ENCODE data around the gene SLC7A7.
"Not testable (repeated sequence)": the region's sequence is repeated elsewhere in the genome, so short reads cannot be mapped to it uniquely, and the experiment has no call there.

The SLC7A7 gene

DNA sequence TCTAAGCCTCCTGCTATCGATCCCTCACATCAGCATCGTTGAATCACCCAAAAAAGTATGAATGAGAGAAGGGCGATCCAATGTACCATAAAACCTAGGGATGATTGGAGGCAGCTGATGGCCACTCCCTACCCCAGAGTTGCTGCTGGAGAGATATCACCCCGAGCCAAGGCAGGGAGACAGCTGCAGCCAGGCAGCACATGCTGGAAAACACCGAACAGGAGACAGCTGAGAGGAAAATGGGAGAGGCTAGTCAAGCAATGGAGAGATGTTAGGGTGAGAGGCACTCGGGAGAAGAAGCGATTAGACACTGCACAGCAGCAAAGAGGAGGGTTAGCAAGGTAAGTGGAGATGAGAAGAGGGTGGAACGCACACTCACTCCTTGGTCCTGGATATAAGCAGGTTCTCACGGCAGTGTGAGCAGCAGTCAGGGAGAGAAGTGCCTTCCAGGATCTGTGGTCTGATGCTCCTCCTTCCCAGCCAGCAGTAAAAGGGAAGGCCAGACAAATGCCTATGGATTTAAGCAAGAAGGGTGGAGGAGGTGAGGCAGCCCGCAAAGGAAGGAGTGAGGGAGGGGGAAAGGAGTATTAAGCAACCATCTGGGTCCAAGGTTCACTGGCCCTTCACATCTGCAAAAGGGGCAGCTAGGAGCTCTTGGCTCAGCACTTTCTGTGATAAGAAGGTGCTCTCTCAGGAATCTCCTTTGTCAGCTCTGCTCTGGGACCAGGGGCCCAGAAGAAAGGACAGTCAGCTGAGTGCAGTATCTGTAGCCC is at the start of gene SLC7A7:
Gene SLC7A7 (minus strand): TSS at position 495 of the 773 bp plus-strand sequence. CDS start 2,037 bp downstream, outside the sequence.
- no peak for DNase-seq

DNA sequence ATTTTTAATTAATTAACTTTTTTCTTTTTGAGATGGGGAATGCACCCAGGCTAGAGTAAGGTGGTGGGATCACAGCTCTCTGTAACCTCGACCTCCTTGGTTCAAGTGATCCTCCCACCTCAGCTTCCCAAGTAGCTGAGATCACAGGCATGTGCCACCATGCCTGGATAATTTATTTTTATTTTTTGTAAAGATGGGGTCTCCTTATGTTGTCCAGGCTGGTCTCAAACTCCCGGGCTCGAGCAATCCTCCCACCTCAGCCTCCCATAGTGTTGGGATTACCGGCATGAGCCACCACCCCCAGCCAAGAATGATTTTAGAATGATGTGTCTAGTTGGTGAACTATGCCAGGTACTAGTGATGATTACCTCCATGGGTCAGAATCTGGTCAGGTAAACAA is 49.7 kb upstream of the SLC7A7 start:
- DNase-seq = no peak

DNA sequence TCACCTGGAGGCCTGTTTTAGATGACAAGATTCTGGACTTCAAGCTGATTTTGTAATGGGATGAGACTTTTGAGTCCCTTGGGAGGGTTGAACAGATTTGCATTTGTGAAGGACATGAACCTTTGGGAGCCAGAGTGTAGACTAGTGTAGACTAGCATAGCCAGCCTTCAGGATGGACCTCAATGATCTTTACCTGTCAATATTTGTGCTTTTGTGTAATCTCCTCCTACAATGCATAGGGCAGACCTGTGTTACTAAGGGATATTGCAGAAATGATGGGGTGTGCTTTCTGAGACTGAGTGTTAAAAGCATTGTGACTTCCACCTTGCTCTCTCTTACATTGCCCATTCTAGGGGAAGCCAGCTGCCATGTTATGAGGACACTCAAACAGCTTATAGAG is 46.4 kb upstream of the SLC7A7 start:
- DNase-seq = no peak

DNA sequence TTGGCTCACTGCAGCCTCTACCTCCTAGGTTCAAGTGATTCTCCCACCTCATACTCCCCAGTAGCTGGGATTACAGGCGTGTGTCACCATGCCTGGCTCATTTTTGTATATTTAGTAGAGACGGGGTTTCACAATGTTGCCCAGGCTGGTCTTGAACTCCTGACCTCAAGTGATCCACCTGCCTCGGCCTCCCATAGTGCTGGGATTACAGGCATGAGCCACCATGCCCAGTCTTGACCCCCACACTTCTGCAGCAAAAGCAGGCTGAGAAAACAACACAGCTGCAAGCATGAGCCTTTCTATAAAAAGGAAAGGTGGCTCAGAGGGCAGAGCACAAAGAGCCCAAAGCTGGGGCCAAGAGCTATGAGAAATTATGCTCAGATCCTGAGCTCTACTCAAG is 45.1 kb upstream of the SLC7A7 start:
- DNase-seq = not testable (repeated sequence)

DNA sequence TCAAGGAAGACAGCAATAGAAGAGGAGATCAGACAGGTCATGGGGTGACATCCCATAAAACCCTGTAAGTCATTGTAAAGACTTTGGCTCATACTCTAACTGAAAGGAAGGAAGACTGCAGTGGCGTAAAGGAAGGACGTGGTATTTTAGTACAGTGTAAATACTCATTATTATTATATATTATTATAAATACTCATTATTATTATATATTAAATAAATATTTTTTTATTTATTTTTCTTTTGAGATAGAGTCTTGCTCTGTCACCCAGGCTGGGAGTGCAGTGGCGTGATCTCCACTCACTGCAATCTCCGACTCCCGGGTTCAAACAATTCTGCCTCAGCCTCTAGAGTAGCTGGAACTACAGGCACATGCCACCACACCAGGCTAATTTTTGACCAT is 41.2 kb upstream of the SLC7A7 start:
- no peak for DNase-seq

DNA sequence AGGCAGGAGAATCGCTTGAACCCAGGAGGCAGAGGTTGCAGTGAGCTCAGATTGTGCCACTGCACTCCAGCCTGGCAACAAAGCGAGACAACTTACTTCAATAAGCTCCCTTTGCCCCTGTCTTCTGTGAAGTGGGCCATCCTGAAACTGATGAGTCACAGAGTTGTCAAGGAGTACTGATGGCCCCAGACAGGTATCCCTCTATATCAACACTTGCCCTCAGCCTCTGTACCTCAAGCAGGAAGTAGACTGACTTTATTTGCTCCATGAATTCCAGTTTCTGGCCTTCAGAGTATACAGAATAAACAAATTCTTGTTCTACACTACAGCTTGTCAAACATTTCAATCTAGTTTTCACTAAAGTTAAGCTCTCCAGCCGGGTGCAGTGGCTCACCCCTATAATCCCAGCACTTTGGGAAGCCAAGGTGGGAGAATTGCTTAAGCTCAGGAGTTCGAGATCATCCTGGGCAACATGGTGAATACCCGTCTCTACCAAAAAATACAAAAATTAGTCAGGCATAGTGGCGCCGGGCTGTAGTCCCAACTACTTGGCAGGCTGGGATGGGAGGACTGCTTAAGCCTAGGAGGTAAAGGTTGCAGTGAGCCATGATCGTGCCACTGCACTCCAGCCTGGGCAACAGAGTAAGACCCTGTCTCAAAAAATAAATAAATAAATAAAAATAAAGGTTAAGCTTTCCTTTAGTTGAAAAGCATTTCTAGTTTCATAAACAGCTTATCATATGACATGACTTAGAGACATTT is 39.9 kb upstream of the SLC7A7 start:
- DNase-seq = no peak

DNA sequence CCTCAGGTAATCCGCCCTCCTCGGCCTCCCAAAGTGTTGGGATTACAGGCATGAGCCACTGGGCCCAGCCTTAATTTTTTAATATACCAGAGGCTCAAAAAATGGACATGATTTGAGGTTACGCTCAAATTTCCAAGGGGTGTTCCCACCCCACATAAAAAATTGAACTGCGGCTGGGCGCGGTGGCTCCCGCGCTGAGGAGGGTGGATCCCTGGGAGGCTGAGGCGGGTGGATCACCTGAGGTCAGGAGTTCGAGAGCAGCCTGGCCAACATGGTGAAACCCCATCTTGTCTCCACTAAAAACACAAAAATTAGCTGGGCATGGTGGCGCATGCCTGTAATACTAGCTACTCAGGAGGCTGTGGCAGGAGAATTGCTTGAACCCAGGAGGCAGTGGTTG is 39.1 kb upstream of the SLC7A7 start:
- not testable (repeated sequence) for DNase-seq

DNA sequence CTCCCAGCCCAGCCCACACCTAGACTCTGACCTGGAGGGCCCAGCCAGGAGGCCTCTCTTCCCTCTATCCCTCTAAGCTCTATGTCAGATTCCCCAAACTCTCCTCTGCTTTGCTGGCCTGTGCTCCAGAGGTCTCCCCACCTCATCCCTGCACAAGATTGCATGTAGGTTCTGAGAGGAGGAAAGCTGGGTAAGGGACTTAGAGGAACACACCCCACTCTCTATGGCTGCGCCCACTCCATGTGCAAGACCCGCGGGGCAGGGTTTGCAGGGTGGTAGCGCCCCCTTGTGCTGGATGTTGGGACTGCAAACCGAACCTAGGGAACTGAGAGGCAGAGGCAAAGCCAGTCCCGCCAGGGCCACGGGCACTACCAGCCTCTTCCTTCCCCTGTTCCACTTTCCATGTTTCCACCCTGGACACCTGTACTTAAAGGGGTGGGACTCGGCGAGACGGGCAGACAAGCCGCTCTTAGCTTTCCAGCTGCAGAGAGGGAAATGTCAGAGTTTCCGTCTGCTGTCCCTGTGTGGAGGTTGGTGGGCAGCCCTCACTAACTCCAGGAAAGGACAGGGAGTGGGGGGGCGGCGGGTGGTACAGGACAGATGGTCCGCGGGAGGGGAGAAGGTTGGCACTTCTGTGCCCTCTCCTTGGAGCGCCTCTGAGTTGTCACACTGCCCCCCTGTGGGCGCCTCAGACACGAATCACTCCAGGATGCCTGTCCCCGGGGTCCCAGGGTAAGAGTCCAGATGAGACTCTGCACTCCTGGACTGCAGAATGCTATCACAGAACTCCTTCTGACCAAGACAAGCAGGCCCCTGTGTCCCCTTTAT is 37.9 kb upstream of the SLC7A7 start:
- peak; percentile 97 for DNase-seq

DNA sequence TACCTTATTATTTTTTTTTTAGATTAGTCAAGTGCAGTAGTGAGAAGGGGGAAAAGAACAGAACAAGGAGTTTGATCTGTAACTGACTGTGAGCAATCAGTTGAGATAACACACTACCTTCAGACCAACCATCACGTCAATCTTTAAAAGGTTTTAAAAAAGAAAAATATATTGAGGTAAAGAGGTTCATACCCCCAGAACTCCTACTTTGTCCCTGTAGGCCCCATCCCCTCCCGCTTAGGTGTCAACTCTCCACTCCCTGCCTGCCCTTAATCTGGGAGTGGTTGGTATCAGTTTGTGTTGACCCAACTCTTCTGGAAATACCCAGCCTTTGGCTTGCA is 37.3 kb upstream of the SLC7A7 start:
- no peak for DNase-seq

DNA sequence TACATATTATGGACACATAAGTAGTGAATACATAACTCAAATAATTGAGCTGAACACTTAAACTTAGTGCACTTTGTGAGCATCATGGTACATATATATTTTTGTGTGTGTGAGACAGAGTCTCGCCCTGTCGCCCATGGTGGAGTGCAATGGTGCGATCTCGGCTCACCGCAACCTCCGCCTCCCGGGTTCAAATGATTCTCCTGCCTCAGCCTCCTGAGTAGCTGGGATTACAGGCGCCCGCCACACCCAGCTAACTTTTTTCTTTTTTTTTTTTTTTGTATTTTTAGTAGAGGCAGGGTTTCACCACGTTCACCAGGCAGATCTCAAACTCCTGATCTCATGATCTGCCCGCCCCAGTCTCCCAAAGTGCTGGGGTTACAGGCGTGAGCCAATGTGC is 36.9 kb upstream of the SLC7A7 start:
- DNase-seq = not testable (repeated sequence)

DNA sequence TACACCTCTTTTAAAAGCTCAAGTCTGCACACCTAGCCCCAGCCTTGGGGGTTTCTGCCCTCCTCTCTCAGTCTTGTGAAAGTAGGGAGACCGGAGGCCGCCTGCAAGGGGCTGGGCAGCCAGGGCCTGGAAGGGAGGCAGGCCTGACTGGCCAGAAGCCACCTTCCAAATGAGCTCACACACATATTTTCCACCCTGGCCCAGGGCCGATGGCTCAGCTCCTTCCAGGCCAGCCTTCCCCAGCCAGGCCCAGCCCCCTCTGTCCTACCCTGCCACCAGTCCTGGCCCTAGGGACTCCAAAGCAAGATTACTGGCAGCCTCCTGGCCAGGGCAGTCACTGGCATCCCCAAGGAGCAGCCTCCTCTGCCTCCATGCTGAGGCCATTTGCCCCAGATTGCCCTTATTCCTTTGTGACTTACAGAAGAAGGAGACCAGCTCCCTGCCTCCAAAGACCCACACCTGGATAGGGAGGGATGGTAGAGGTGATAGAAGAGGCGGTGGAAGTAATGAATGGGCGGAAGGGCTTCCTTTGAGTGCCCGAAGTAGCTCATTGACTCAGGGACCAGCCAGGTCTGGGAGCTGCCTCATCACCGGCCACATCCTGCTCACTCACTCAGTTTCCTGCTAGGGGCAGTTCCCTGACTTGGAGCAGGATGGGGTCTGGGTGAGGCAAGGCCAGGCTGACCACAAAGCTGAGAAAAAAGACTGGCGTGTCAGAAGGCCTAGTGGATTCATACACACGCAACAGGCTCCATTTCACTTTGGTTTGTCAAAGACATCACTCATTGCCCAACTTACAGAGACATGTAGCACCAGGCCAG is 35.9 kb upstream of the SLC7A7 start:
- no peak for DNase-seq

DNA sequence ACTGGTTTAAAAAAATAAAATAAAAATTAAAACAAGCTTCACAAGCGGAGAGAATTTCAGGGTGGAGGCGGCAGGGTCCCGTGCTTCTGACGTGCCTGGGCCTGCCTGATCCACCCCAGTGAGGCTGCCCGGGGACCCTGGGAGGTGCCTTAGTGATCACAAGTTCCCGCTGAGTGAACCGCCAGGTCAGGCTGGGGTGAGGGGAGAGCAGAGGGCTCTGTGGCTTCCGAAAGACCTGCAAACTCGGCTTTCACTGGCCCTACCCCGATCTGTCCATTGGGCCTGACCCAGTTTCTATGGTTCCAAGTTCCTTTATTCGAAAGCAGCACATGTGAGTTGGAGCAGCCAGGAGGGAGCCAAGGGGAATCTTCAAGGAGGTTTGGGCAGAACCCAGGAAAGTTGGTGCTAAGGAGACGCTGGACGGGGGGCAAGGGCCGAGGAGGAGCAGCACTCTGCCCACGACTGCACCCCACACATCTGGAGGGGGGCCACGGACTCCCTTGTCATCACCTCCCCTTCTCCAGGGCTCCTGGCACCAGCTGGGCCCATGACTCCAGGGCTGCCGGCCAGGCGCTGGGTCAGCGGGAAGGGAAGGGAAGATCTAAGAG is 34.1 kb upstream of the SLC7A7 start:
- DNase-seq = no peak

DNA sequence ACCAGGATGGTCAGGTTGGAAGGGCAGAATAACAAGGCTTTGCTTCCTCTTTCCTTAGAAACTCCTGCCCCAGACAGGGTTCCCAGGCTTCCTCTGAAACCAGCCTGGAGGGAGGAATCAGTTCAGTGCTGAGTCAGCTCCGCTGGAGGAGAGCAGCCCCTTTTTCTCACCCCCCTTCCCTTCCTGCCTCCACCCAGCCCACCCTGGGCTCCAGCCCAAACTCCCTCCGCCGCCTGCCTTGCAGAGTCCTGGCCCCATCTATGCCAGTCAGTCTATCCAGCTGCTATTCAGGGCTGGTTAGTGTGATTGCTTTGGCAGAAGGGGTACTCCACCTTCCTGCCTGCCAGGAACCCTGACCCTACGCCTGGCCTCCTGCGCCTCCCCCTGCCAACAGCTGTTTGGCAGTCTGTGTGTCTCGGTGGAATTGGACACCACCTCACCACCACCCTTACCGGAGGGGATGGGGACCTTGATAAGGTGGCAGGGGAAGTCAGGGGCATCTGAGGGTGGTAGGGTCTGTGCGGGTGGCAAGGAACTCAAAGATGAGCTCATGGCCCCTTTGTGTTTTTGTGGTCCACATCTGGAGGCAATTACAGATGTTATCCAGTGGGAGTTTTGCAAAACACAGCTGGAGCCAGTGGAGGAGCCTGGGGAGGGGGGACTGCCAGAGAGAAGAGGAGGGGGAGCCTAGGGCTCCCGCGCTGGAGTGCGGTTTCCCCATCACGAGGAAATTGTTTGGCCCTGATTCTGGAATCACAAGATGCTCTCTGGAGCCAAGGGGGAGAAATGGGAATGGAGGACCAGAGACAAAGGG is 33.3 kb upstream of the SLC7A7 start:
- DNase-seq = no peak

DNA sequence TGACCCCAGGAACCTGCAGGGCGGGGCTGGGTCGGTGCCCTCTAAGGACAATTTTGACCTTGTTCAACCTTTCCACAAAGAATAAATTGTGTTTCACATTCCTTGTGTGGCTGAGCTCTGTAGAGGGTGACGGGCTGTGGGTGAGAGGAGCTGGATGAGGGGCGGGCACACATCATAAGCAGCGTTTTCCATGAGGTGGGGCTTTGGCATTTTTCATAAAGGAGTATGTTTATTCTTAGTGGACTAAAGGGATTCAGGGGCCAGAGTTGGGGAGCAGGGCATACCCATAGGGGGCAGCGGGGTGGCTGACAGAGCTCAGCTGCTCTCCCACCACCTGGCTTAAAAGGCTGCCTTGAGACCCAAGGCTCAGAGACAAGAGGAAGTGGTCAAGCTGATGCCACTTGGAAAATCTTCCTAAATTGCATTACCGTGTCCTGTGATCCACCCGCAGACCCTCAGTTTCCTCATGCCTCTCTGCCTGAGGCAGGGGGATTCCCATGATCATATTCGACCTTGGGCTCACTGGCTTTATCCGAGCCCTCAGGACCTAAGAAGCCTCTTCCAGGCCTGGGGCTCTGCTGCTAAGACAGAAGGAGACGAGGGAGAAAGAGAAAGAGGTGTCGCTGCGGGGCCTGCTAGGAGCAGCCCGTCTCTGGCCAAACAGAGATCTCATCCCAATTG is 32.6 kb upstream of the SLC7A7 start:
- DNase-seq = no peak

DNA sequence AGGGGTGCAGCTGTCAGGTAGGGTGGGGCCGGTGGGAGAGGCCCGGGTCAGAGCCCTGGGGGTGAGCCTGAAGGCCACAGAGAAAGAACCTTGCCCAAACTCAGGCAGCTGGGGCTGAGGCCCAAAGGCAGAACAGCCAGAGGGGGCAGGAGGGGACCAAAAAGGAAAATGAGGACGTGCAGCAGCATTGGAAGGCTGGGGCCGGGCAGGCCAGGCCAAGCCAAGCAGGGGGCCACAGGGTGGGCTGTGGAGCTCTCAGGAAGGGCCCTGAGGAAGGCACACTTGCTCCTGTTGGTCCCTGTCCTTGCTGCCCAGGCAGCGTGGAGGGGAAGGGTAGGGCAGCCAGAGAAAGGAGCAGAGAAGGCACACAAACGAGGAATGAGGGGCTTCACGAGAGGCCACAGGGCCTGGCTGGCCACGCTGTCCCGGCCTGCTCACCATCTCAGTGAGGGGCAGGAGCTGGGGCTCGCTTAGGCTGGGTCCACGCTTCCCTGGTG is 31.6 kb upstream of the SLC7A7 start:
- DNase-seq = no peak

DNA sequence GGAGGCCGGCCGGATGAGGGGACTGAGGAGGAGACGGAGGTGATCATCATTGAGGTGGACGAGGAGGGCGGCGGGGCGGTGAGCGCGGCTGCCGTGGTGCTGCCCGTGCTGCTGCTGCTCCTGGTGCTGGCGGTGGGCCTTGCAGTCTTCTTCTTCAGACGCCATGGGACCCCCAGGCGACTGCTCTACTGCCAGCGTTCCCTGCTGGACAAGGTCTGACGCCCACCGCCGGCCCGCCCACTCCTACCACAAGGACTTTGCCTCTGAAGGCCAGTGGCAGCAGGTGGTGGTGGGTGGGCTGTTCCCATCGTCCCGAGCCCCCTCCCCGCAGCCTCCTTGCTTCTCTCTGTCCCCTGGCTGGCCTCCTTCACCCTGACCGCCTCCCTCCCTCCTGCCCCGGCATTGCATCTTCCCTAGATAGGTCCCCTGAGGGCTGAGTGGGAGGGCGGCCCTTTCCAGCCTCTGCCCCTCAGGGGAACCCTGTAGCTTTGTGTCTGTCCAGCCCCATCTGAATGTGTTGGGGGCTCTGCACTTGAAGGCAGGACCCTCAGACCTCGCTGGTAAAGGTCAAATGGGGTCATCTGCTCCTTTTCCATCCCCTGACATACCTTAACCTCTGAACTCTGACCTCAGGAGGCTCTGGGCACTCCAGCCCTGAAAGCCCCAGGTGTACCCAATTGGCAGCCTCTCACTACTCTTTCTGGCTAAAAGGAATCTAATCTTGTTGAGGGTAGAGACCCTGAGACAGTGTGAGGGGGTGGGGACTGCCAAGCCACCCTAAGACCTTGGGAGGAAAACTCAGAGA is 30.8 kb upstream of the SLC7A7 start:
- DNase-seq = no peak

DNA sequence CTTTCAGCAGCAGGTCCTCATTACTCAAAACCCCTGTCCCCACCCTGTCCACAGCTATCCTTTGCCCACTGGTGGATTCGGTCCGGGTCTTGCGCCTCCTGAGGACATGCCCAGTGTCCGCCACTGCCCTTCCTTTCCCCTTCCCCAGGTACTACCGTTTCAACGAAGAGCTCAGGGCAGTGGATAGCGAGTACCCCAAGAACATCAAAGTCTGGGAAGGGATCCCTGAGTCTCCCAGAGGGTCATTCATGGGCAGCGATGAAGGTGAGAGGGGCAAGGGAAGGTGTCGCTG is 29.8 kb upstream of the SLC7A7 start:
- no peak for DNase-seq

DNA sequence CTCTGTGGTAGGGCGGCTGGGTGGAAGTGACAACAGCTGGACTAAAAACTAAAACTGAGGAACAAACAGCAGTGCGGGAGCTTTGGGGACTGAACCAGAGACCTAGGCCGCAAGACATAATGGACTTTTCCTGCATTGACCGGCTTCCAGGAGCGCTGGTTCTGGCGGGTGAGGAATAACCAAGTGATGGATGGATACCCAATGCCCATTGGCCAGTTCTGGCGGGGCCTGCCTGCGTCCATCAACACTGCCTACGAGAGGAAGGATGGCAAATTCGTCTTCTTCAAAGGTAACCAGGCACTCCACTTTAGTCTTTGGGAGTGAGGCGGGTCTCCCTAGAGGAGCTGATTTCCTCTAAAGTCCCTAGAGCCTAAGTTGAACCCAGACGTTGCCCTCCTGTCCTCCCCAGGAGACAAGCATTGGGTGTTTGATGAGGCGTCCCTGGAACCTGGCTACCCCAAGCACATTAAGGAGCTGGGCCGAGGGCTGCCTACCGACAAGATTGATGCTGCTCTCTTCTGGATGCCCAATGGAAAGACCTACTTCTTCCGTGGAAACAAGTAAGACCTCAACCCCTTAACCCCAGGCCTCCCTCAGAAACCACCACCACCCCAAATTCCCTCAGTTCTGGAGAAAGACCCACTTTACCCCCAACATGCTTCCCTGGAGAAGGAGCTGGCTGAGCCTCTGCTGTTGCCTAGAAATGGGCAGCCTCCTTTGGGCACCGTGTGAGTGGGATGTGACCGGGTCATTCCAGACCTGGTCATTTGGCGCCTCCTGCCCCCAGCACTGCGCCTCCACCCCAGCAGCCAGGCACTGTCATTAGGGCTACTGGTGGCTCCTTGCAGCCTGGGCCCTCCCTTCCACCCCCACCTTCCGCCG is 29.2 kb upstream of the SLC7A7 start:
- DNase-seq = no peak
